HCT116 (cell line): ENCODE data around the gene TIMM17B. TPM values are rescaled to one million over a fixed set of nuclear protein-coding genes. Genes with fewer than 3 reads are reported as not detected.

Experiments
- ATAC-seq: fragments of 200-7000 bp; cut with Tn5 transposase; 2 replicates; pipeline ENCODE4 v1.9.1; 2020; ENCODE audit warnings: mild to moderate bottlenecking, moderate library complexity
- BruUV-seq: library from RNA; stranded (reverse); fragments of 400-500 nt; replicated peaks from 2 replicates; lab custom pipeline; 2021; lab: Mats Ljungman, UMichigan
- CTCF ChIA-PET: fragments of 300-600 bp; sonication (Branson Sonifier 250); formaldehyde crosslinking; loops from one replicate; lab custom pipeline; 2021; ENCODE audit warnings: antibody characterized with exemption; lab: Charles Lee
- POLR2A ChIA-PET: fragments of 300-600, 350-600 bp; sonication (Branson Sonifier 250); formaldehyde crosslinking; loops from one replicate; lab custom pipeline; 2021; ENCODE audit warnings: antibody characterized with exemption; lab: Charles Lee
- RAD21 ChIA-PET, 2 experiments: fragments of 300-600 bp; sonication (Branson Sonifier 250); formaldehyde crosslinking; loops; one replicate each; lab custom pipeline; 2023; ENCODE audit warnings: low total read pairs in 2 of 2; ENCODE audit not compliant: uncharacterized antibody in 2 of 2, unreplicated experiment in 2 of 2, low non-redundant PET in 1 of 2; lab: Charles Lee
- DNase-seq: peaks from one replicate; pipeline ENCODE4 v3.0.0-alpha.2; 2010; ENCODE audit warnings: low read depth, low spot score
- H2AFZ ChIP-seq: fragments of 200-600 bp; shearing (Covaris generic), sonication (generic); 2 replicates; pipeline ENCODE4 v1.6.1; 2017; ENCODE audit warnings: low read depth, mixed run types, mixed read lengths, antibody characterized with exemption, low read length; ENCODE audit not compliant: poor library complexity, severe bottlenecking
- H3K27ac ChIP-seq: 2 replicates; pipeline ENCODE4 v1.5.1; 2012; ENCODE audit warnings: low read depth, low read length
- H3K27me3 ChIP-seq: fragments of 200-600 bp; sonication (generic); 2 replicates; pipeline ENCODE4 v1.6.1; 2016; ENCODE audit warnings: mixed run types, low read length, mixed read lengths; ENCODE audit not compliant: insufficient read depth
- H3K36me3 ChIP-seq, 2 experiments: fragments of 200-500 bp in 1 of 2; fragments of 200-600 bp in 1 of 2; sonication (Bioruptor generic) in 1 of 2; sonication (generic) in 1 of 2; 2 replicates each; pipeline versions ENCODE4 v1.5.1 to v1.6.1; 2014 to 2016; ENCODE audit warnings: low read length in 2 of 2, inconsistent platforms in 1 of 2, mixed read lengths in 1 of 2, mixed run types in 1 of 2; ENCODE audit not compliant: insufficient read depth in 2 of 2, control insufficient read depth in 1 of 2
- H3K4me1 ChIP-seq, 2 experiments: fragments of 200-600 bp in 1 of 2; sonication (generic) in 1 of 2; 2 replicates each; pipeline versions ENCODE4 v1.5.1 to v1.6.1; 2012 to 2017; ENCODE audit warnings: low read length in 2 of 2, inconsistent platforms in 1 of 2, mild to moderate bottlenecking in 1 of 2, mixed read lengths in 1 of 2, mixed run types in 1 of 2, moderate library complexity in 1 of 2; ENCODE audit not compliant: insufficient read depth in 2 of 2, control insufficient read depth in 1 of 2
- H3K4me2 ChIP-seq: fragments of 200-600 bp; sonication (generic); 2 replicates; pipeline ENCODE4 v1.6.1; 2017; ENCODE audit warnings: mixed run types, low read length, mixed read lengths
- H3K4me3 ChIP-seq, 2 experiments: fragments of 200-600 bp in 1 of 2; sonication (generic) in 1 of 2; replicated peaks in 1 of 2; 2 replicates each; pipeline ENCODE4 v1.5.1; 2011 to 2016; ENCODE audit warnings: low read length in 2 of 2, control low read depth in 1 of 2, low read depth in 1 of 2, mild to moderate bottlenecking in 1 of 2, mixed read lengths in 1 of 2, mixed run types in 1 of 2
- H3K79me2 ChIP-seq: fragments of 200-600 bp; sonication (generic); 2 replicates; pipeline ENCODE4 v1.6.1; 2017; ENCODE audit warnings: mild to moderate bottlenecking, mixed run types, low read length, moderate library complexity, mixed read lengths; ENCODE audit not compliant: insufficient read depth
- H3K9ac ChIP-seq: fragments of 200-600 bp; sonication (generic); 2 replicates; pipeline ENCODE4 v1.6.1; 2016; ENCODE audit warnings: low read length, mixed read lengths
- H3K9me2 ChIP-seq: fragments of 200-600 bp; sonication (generic), shearing (Covaris generic); 2 replicates; pipeline ENCODE4 v1.6.1; 2017; ENCODE audit warnings: mixed run types, mild to moderate bottlenecking, moderate library complexity; ENCODE audit not compliant: insufficient read depth
- H3K9me3 ChIP-seq, 2 experiments: fragments of 200-500 bp in 1 of 2; fragments of 200-600 bp in 1 of 2; sonication (Bioruptor generic) in 1 of 2; sonication (generic) in 1 of 2; 2 replicates each; pipeline ENCODE4 v1.6.1; 2014 to 2017; ENCODE audit warnings: low read length in 2 of 2, mixed read lengths in 2 of 2, inconsistent platforms in 1 of 2, low read depth in 1 of 2, mild to moderate bottlenecking in 1 of 2, mixed run types in 1 of 2, moderate library complexity in 1 of 2; ENCODE audit not compliant: control insufficient read depth in 1 of 2, insufficient read depth in 1 of 2
- H4K20me1 ChIP-seq: fragments of 200-600 bp; sonication (generic), shearing (Covaris generic); 2 replicates; pipeline ENCODE4 v1.6.1; 2017; ENCODE audit warnings: mixed run types, mild to moderate bottlenecking, moderate library complexity; ENCODE audit not compliant: insufficient read depth
- ATF3 ChIP-seq: IDR thresholded peaks from 2 replicates; pipeline ENCODE4 v1.6.1; 2012
- CBX3 ChIP-seq: IDR thresholded peaks from 2 replicates; pipeline ENCODE4 v1.6.1; 2012; ENCODE audit warnings: low read depth
- CEBPB ChIP-seq: IDR thresholded peaks from 2 replicates; pipeline ENCODE4 v1.6.1; 2012; ENCODE audit warnings: low read depth
- CTCF ChIP-seq, 3 experiments: fragments of 200-600 bp in 1 of 3; sonication (generic) in 1 of 3; IDR thresholded peaks in 2 of 3; conservative IDR thresholded peaks in 1 of 3; 2 replicates each; pipeline ENCODE4 v1.5.1; 2012 to 2017; ENCODE audit warnings: low read depth in 2 of 3, low read length in 2 of 3, antibody characterized with exemption in 1 of 3, borderline replicate concordance in 1 of 3, control low read depth in 1 of 3, mild to moderate bottlenecking in 1 of 3, mixed read lengths in 1 of 3, mixed run types in 1 of 3, moderate library complexity in 1 of 3; ENCODE audit not compliant: insufficient read depth in 1 of 3
- ELF1 ChIP-seq: IDR thresholded peaks from 2 replicates; pipeline ENCODE4 v1.6.1; 2012; ENCODE audit warnings: low read depth, borderline replicate concordance
- EZH2 ChIP-seq: fragments of 200-600 bp; sonication (generic); IDR thresholded peaks from 2 replicates; pipeline ENCODE4 v1.6.1; 2017; ENCODE audit warnings: antibody characterized with exemption, mixed run types
- JUND ChIP-seq: IDR thresholded peaks from 2 replicates; pipeline ENCODE4 v1.6.1; 2012
- POLR2A ChIP-seq: IDR thresholded peaks from 2 replicates; pipeline ENCODE4 v1.7.0; 2011; ENCODE audit warnings: borderline replicate concordance; ENCODE audit not compliant: insufficient read depth, insufficient read length; ENCODE audit errors: extremely low read depth
- POLR2AphosphoS5 ChIP-seq: IDR thresholded peaks from 2 replicates; pipeline ENCODE4 v1.6.1; 2011; ENCODE audit warnings: mild to moderate bottlenecking, low read depth, low read length, moderate library complexity
- RAD21 ChIP-seq: IDR thresholded peaks from 2 replicates; pipeline ENCODE4 v1.6.1; 2012; ENCODE audit warnings: low read depth, mild to moderate bottlenecking
- REST ChIP-seq: IDR thresholded peaks from 2 replicates; pipeline ENCODE4 v1.6.1; 2012; ENCODE audit warnings: low read depth
- SIN3A ChIP-seq: IDR thresholded peaks from 2 replicates; pipeline ENCODE4 v1.6.1; 2012; ENCODE audit warnings: low read depth
- SP1 ChIP-seq: IDR thresholded peaks from 2 replicates; pipeline ENCODE4 v1.6.1; 2012; ENCODE audit warnings: low read depth
- SRF ChIP-seq: IDR thresholded peaks from 2 replicates; pipeline ENCODE4 v1.6.1; 2012; ENCODE audit warnings: low read depth
- TCF7L2 ChIP-seq: IDR thresholded peaks from 2 replicates; pipeline ENCODE4 v1.7.0; 2011; ENCODE audit warnings: borderline replicate concordance, inconsistent platforms; ENCODE audit not compliant: insufficient read depth, insufficient read length; ENCODE audit errors: extremely low read depth
- ZBTB33 ChIP-seq: IDR thresholded peaks from 2 replicates; pipeline ENCODE4 v1.6.1; 2011; ENCODE audit warnings: mild to moderate bottlenecking, low read length, moderate library complexity; ENCODE audit not compliant: insufficient replicate concordance; ENCODE audit errors: extremely low read depth
- ZFX ChIP-seq: fragments of 450-650 bp; IDR thresholded peaks from 2 replicates; pipeline ENCODE4 v1.6.1; 2017
- ZNF274 ChIP-seq: fragments of 200-500 bp; sonication (Bioruptor generic); IDR thresholded peaks from 2 replicates; pipeline ENCODE4 v1.6.1; 2014; ENCODE audit warnings: mild to moderate bottlenecking, low read depth, low read length, inconsistent platforms
- intact Hi-C: fragments of 100-400 bp; cut with micrococcal nuclease; formaldehyde crosslinking; loops from 2 replicates; pipeline ENCODE4 v1.10.0; 2022
- total RNA-seq: library from RNA; stranded (reverse); gene quantifications from one replicate; pipeline ENCODE4 v1.2.1, GENCODE V29; 2021; ENCODE audit not compliant: unreplicated experiment

TIMM17B gene
- total RNA-seq, 1 experiment from 2014 or later: 41.7 TPM

GRCh38 chrX:48904626-48905025, 7.1 kb upstream of the TIMM17B start:
- Histone ChIP-seq H3K27ac (no peak overlapping the region), H3K79me2 (peaks cover 18% of the 10 kb centered on the region), H3K36me3 (no peaks in the 10 kb centered on the region; a peak in 2 of 4 replicates), H3K4me1 (no peaks in the 10 kb centered on the region), H3K4me2 (no peak overlapping the region), H4K20me1 (no peaks in the 10 kb centered on the region), H2AFZ (no peak overlapping the region), H3K9ac (no peak overlapping the region), H3K27me3 (no peaks in the 10 kb centered on the region), H3K9me3 (no peaks in the 10 kb centered on the region), H3K4me3 (no peak overlapping the region), H3K9me2 (no peaks in the 10 kb centered on the region)
- ATAC-seq (no peak), DNase-seq (no peak)
- intact Hi-C loops: no loop called here
- ChIA-PET POLR2A (no interaction called here), RAD21 (no interaction called here), CTCF (no interaction called here)
- no TSS peak for BruUV-seq
- no peak for TF ChIP-seq ZBTB33
- no peak for TF ChIP-seq POLR2AphosphoS5
- TF ChIP-seq SIN3A: no peak
- TF ChIP-seq CEBPB: no peak
- no peak for TF ChIP-seq POLR2A
- no peak for TF ChIP-seq ELF1
- TF ChIP-seq CTCF (IDR thresholded peaks at IDR 0.05 in 2 of 3, conservative IDR thresholded peaks at IDR 0.05 in 1 of 3; ENCODE audit: borderline replicate concordance in 1 of 3, insufficient read depth in 1 of 3, low read depth in 2 of 3, low read length in 2 of 3): no peak
- TF ChIP-seq ZNF274: no peak
- TF ChIP-seq TCF7L2: no peak
- TF ChIP-seq ZFX: no peak
- no peak for TF ChIP-seq SRF
- no peak for TF ChIP-seq ATF3
- TF ChIP-seq SP1: no peak
- TF ChIP-seq REST: no peak
- no peak for TF ChIP-seq JUND
- no peak for TF ChIP-seq EZH2
- no peak for TF ChIP-seq RAD21
- TF ChIP-seq CBX3: no peak
